Middle frontal gyrus (tissue), 1 donor: ENCODE data around the gene CAMTA1.
A peak's percentile ranks its signal among the peaks of the same experiment; 100 is the strongest.
"Not testable (repeated sequence)": the region's sequence is repeated elsewhere in the genome, so short reads cannot be mapped to it uniquely, and the experiment has no call there.

Experiments used
- DNase-seq: peaks from one replicate; pipeline ENCODE4 v3.0.0-alpha.2; 2015; ENCODE audit warnings: low spot score; ENCODE audit errors: extremely low spot score

The CAMTA1 gene

DNA sequence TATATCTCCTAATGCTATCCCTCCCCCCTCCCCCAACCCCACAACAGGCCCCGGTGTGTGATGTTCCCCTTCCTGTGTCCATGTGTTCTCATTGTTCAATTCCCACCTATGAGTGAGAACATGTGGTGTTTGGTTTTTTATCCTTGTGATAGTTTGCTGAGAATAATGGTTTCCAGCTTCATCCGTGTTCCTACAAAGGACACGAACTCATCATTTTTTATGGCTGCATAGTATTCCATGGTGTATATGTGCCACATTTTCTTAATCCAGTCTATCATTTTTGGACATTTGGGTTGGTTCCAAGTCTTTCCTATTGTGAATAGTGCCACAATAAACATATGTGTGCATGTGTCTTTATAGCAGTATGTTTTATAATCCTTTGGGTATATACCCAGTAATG, 812.8 kb downstream of the CAMTA1 start:
- DNase-seq = not testable (repeated sequence)

DNA sequence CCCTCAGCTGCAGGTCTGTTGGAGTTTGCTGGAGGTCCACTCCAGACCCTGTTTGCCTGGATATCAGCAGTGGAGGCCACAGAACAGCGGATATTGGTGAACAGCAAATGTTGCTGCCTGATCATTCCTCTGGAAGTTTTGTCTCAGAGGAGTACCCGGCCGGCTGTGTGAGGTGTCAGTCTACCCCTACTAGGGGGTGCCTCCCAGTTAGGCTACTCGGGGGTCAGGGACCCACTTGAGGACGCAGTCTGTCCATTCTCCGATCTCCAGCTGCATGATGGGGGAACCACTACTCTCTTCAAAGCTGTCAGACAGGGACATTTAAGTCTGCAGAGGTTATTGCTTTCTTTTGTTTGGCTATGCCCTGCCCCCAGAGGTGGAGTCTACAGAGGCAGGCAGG, 819.7 kb downstream of the CAMTA1 start:
- not testable (repeated sequence) for DNase-seq

DNA sequence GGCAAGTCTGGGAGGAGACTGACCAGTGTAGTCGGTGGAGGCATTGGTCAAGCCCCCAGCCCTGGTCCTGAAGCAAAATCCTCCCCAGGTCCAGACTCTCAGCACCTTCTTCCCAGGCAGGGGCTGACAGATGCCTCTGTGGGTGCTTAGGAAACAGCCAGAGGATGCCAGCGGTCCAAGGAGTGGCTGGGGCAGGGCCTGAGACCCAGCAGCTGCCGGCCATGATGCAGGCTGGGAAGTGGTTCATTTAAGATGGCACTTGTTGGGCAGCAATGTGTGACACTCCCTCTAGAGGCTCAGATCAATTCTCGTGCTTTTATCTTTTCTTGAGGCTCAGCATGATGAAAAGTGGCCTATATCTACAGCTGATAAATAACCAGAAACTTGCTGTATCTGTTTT, 820.8 kb downstream of the CAMTA1 start:
- DNase-seq = no peak

DNA sequence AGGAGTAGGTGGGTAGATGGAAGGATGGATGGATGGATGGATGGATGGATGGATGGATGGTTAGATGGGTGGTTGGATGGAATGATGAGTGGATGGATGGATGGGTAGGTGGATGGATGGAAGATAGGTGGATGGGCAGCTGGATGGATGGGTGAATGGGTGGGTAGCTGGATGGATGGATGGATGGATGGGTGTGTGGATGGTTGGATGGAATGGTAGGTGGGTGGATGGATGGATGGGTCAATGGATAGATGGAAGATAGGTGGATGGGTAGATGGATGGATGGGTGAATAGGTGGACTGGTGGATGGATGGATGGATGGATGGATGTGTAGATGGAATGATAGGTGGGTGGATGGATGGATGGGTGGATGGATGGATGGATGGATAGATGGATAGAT, 821.8 kb downstream of the CAMTA1 start:
- DNase-seq = no peak

DNA sequence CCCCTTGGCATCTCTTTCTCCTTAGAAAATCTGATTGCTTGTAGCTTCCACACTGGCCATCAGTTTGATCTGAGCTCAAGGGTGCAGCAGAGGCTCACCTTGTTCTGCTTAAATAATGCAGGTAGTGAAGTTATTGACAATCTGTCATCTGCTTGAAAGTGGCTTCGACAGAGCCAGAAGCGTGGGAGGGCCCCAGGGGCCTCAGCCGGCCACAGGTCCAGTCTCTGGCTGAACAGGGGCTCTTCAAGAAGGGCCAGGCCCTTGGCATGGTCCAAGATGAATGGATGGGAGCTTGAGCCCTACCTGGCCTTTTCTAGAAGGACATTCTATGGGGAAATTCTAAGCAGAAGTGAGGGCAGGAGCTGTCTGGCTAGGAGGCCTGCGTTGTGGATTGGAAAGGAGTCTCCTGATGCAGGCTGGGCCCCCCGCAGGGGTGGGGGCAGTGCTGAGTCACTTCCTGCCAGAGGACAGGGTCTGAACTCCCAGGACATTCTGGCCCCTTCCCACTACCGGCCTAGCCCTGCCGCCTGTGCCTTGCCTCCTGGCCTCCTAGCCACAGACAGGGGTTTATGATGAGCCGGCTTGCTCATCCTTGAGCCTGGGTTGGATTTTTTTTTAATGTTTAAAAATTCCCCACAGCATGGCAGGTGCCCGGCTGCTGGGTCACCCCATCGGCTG, 823.5 kb downstream of the CAMTA1 start:
- no peak for DNase-seq

DNA sequence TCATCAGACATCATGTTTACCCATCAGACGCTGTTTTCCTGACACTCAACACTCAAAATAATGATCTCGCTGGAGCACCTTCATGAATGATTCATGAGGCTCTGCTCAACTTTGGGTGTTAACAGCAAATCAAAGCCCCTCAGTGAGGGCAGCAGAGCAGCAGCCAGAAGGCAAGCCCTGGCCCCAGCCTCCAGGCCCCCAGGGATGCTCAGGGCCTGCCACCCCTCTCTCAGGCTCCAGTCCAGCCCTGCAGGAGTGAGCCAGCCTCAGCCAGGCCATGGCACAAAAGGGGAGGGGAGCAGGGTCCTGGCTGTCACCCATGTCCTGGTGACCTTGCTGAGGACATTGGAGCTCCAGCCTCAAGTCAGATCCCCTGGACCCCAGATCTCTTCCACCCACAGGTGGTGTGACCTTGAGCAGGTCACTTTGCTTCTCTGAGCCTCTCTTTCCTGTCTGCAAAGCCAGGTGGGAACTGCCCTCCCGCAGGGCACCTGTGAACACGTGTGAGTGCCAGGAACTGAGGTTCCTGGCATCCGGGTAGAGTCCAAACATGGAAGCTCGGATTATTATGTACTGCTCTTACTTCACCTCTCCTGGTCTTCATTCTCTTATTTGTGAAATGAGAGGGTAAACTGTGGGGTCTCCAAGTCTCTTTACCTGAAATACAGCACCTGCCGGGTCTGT, 824.2 kb downstream of the CAMTA1 start:
- DNase-seq = no peak

DNA sequence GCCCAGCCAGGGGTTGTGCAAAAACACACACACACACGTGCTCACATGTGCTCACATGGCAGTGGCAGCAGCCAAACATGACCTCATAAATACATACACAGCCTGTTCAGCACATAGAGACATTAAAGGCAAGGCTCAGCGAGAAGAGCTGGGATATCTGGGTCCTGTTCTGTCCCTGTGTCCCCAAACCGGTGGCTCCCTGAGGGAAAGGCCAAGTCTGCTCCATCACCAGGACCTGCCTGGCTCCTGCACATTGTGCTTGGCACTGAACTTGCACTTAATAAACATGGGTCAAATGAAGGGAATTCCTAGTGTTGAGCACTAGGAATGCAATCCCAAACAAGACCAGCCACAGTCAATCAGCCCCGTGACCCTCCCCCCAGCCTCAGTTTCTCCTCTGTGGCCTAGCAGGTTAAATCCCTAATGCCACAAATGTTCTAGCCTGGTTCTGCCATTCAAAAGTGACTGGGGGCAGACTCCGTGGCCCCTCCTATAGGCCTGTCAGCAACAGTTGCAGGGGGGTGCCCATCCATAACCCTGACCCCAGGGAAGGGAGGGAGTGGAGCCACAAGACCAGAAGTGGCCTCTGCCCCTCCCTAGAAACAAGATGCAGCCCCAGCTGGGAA, 825.0 kb downstream of the CAMTA1 start:
- DNase-seq = no peak

DNA sequence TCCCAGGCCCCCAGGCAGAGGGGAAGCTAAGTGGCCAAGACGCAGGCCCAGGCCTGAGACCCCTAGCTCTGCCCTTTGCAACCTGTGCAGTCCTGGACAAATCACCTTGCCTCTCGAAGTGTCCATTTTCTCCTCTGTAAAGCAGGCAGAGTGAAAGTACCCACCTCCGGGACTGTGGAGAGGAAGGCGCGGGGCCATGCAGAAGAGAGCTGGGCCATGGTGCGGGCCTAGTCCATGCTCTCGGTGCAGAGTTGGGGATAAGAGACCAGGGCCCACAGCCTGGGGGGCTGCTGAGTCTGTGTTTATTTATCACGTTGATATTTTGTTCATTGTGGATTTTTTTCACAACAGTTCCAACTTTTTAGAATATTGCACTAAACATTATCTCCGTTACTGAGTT, 825.7 kb downstream of the CAMTA1 start:
- DNase-seq = no peak

DNA sequence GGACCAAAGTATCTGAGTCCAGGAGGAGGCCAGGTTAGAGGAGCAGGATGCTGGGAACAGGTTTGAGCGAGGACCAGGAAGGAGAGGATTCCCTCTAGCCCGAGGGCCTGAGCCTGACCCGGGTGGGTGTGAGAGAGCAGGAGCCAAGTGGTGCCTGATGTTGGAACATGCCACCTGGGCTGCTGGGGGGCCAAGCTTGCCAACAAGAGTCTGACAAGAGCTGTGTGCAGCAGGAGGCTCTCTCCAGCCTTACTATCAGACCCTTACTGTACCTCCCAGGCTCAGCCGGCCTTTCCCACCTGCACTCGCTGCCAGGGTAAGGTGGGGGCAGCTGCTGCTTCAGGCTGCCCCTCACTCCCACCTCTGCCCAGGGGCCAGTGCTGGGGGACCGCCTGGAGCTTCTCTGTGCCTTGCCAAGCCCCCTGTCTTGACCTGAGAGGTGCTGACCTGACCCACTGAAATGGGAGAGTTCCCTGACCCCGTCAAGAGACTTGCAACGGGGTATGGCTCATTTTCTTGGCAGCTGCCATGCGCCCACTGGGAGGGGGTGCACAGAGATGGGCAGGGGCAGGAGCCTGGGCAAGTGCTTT, 826.3 kb downstream of the CAMTA1 start:
- no peak for DNase-seq

DNA sequence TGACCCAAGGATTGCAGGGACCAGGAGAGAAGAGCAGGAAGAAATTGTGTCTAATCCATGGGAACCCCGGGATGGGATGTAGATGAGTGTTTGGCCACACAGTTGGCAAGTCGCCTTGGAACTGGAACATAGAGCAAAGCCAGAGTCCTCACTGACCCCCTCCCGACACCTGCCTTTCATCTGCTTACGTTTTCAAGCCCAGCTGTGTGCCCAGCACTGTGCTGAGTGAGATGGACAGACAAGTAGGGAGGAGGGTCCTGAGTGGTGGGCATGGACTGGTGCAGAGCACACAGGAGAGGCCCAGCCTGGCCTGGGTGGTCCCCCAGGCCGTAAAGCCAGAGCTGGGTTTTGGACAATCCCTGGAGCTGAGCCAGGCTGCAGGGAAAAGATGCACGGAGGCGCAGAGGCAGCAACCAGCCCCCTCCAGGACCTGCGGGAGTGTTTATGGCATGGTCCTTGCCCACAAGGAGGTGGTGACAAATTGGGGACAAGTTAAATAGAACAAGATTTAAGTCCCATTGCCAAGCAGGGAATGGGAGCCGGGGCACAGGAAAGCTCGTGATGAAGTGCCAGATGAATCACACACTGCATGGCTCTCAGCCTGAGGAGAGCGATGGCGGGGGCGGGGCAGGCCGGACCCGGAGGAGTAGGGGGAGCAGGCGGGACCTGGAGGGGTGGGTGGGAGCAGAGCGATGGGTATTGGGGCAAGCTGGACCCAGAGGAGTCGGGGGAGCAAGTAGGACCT, 828.0 kb downstream of the CAMTA1 start:
- no peak for DNase-seq

DNA sequence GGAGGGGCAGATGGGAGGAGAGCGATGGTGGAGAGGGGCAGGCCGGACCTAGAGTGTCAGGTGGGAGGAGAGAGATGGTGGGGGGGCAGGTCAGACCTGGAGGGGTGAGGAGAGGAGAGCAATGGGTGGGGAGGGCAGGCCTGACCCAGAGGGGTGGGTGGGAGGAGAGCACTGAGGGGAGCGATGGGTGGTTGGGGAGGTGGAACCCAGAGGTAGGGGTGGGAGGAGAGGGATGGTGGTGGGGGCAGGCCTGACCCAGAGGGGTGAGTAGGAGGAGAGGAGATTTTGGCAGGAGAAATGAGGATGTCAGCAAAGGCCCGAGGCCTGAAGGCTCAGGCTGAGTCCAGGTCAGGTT, 828.6 kb downstream of the CAMTA1 start:
- DNase-seq = no peak

DNA sequence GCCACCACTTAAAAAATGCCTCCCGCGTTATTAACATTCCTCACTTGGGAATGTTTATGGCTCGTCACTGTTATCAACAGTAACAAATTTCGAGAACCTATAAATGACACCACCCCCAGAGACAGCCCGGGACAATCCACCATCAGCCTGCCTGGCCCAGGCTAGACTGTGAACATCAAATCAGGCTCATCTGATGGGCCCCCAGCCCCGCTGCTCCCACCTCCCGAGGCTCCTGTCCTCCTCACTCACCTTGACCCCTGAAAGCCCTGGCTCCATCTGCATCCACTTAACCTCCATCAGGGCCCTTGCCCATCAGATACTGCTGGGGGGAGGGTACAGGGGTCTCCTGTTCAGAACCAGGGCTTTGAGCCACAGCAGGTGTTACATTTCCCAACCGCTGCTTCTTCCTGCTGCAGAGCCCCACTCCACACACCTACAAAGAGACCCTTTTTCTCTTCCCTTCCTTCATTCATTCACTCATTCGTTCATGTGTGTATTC, 829.4 kb downstream of the CAMTA1 start:
- DNase-seq = no peak

DNA sequence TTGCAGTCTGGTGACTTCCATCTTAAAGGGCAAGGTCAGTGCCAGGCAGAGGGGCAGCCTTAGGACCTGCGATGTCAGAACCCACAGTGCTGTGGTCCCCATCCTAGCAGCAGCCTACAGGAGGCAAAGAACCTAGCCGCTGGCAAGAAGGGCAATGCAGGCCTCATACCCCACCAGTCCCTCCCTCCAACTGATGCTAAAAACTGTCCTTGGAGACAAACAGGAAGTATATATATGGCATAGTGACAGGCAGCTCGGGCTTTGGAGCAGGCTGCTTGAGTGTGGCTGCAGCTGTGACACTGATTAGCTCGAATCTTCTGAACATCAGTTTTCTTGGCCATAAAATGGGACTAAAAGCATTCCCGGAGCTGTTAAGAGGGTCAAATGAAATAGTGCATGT, 829.9 kb downstream of the CAMTA1 start:
- no peak for DNase-seq

DNA sequence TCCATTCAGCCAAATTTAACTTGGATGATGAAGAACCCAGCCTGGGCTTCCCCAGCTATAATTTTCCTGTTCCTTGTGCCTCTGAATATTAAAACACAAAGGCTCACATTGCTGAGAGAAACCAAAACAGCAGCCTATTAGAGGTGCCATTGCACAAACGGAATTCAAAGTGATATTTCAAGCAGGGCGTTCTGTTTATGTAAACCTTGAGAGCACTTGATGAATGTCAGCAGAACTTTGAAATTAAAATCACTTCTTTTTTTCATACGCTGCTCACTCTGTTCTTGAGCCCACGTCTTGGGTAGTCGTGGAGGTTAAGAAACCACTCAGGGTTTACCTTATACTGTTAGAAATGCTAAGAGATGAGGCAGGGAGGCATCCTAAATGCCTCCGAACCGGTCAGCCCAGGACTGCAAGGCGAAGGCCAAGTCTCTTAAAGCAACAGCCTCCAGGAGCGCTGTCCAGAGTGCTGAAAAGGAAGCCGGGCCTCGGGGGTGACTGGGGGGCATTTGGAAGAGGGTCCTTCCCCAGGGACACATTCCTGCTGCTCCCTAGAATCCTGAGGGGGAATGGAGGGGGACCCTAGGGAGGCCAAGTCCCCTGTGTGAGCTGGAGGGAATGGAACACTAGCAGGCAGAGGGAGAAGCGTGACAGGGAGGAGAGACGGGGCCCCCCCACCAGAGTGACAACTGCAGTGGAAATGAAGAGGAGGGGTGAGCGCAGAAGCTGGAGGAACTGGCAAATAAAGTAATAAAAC, 831.0 kb downstream of the CAMTA1 start:
- DNase-seq = no peak

DNA sequence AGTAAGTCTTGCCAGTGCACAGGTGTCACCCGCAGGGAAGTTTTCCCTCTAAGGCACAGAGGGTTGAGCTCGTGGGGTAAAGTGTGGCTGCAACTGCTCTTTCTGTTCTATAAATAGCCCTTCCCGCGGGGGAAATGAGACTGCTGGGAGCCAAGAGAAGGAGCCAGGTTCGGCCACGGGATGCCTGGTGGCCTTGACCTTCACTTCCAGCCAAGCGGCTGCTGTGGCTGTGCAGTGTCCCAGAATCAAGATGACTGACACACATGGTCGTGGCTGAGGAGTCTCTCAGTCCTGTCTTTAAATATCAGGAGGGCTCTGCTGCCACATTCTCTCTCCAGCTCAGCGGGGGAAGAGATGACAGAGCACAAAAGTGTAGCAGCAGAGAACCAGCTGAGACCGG, 831.7 kb downstream of the CAMTA1 start:
- DNase-seq = no peak

DNA sequence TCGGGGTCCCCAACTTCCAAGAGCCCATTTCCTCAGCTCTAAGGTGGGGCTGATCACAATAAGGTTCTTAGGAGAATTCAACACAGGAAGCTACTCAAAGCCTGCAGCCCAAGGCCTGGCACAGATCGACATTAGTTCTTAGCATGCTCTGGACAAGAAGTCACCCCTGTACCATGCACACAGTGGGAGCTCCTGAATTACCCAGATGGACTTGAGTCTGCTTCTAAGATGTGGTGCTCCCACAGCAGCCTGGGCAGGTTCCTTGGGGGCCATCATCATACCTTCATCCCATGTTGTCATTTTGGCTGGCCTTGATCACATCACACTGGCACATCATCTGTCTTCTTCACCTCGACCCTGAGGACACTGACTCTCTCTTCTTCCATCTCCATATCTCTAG, 832.6 kb downstream of the CAMTA1 start:
- no peak for DNase-seq

DNA sequence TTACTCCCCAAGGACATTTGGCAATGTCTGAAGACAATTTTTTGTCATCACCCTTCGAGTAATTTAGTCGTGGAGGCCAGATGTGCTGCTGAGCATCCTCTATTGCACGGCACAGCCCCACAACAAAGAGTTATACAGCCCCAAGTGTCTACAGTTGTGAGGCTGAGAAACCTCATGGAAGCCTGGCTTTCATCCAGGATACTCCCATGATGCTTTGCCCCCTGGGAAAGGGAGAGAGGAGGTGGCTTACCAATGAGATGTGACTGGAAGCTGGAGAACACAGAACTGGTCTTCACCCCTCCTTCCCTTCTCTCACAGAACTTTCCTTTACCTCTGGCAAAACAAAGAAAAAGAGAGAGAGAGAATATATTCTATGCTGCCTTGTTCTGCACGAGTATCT, 834.9 kb downstream of the CAMTA1 start:
- no peak for DNase-seq

DNA sequence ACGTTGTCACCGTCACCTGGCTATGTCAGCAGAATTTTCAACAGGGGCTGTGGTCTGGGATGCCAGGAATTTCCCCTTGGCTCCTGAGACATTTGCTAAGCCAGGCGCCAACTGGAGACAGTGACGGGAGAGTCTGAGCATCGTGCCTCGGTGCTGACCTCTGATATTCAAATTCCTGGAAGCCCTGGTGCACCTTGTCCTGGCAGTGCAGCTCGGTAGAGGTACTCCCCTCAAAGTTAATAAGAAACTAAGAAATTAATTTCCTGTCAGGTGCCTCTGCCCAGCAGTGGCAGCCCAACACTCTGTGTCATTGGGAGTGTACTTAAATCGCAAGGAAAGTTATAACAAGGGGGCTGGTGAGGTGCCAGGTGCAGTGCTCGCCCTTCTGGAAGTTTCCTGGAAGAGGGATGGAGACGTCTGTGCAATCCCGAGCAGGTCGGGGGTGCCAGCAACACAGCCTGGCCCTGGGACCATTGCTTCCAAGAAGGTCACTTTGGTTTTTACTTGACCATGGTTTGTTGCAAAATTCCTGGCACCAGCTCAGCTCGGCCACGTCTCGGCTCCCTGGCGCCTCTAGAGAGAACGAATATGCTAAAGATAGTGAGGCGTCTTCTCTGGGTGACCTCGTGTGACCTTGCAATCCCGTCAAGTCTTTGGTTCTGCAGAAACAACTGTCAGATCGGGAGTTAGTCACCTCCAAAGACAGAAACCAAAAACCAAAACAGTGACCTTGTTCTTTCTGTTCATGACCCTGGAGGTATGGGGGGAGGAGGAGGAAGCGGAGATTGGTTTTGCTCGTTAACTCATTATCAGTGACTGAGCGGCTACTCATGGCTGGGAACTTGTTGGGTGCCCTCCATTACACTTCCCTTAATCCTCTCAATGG, 836.3 kb downstream of the CAMTA1 start:
- DNase-seq = no peak

DNA sequence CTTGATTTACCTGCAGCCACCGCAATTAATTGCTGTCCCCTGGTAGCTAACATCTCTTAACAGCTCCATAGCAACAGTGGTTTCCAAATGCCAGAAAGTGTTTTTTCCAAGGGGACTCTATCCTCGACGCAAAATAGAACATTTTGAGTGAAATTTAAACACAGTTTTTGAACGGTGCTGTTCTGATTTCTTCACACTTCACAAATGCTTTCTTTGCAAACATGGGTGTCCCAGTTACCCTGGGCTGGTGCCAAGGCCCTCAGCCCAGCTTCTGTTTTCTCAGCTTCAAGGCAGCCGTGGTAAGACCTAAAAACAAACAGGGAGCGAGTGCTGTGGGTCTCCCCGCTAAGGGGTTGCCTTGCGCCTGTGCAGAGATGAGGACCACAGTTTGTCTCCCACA, 838.6 kb downstream of the CAMTA1 start:
- DNase-seq = peak; percentile 32

DNA sequence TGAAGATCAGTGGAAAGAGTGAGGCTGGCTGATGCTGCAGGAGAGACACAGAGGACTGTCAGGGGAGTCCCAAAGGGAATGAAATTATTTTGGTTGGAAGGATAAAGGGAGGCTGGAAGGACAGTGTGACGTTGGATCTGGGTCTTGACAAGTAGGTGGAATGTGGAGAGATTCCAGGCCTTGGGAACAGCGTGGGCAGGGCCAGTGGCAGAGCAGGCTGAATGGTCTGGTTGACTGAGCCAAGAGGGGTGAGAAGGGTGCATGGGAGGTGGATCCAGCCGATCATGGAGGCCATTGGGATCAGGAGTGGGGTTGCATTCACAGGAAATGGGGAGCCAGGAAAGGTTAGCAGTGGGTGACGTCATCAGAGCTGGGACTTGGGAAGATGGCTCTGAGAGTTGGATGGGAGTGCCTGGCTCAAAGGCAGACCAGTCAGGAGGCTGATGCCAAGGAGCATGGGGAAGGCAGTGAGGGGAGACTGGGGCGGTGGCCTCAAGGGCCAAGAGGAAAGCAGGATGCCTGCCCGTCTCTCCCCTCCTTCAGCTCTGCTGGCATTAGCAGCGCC, 839.6 kb downstream of the CAMTA1 start:
- no peak for DNase-seq
